GM13976 (cell line): ENCODE results near the gene KRTAP1-1.

Experiments
- DNase-seq: peaks from one replicate; pipeline ENCODE4 v3.0.0; 2012; ENCODE audit warnings: low spot score
- in situ Hi-C: fragments of 300-500 bp; cut with MboI; formaldehyde crosslinking; loops from one replicate; pipeline ENCODE4 v1.12.0; 2022; ENCODE audit warnings: low sequenced_read_pairs, mixed read lengths, inconsistent platforms; ENCODE audit not compliant: unreplicated experiment
- TF ChIP-seq, protein P1 (sequence below): IDR thresholded peaks from 2 replicates; pipeline ENCODE4 v1.5.1; 2012; ENCODE audit warnings: borderline replicate concordance, mild to moderate bottlenecking; ENCODE audit not compliant: insufficient read depth; ENCODE audit errors: extremely low read depth, missing control alignments, control extremely low read depth

Gene KRTAP1-1

DNA sequence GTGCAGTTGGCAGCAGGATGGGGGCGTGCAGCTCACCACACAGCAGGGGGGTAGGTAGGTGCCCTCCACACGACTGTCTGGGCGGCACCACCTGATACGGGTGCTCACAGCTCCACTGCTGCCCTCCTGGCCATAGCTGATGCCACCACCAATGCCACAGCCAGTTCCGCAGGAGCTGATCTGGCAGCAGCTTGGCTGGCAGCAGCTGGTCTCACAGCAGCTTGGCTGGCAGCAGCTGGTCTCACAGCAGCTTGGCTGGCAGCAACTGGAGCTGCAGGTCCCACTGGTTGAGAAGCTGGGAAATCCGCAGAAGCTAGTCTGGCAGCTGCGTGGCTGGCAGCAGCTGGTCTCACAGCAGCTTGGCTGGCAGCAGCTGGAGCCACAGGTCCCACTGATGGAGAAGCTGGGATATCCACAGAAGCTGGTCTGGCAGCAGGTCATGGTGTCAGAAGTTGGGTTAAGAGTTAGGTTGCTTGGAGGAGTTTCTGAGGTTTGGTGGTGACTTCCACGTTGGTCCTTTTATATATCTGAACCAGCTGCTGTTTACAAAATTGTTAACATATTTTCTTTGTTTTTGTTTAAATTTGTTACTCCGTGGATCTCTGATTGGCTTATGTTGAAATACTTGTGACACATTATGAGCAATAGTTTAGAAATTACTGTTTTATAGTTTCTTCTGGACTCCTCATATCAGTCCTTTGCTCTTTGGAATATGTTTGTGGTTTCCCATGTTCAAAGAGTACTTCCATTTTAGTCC is 14.4 kb downstream of the KRTAP1-1 start, which contains the start of gene KRTAP1-5:
Gene KRTAP1-5 (minus strand): TSS at position 494 of the 757 bp plus-strand sequence. CDS start 53 bp downstream, at position 441.
- in situ Hi-C loops: no loop called here
- TF ChIP-seq, protein P1, sequence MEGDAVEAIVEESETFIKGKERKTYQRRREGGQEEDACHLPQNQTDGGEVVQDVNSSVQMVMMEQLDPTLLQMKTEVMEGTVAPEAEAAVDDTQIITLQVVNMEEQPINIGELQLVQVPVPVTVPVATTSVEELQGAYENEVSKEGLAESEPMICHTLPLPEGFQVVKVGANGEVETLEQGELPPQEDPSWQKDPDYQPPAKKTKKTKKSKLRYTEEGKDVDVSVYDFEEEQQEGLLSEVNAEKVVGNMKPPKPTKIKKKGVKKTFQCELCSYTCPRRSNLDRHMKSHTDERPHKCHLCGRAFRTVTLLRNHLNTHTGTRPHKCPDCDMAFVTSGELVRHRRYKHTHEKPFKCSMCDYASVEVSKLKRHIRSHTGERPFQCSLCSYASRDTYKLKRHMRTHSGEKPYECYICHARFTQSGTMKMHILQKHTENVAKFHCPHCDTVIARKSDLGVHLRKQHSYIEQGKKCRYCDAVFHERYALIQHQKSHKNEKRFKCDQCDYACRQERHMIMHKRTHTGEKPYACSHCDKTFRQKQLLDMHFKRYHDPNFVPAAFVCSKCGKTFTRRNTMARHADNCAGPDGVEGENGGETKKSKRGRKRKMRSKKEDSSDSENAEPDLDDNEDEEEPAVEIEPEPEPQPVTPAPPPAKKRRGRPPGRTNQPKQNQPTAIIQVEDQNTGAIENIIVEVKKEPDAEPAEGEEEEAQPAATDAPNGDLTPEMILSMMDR: no peak
- no peak for DNase-seq

DNA sequence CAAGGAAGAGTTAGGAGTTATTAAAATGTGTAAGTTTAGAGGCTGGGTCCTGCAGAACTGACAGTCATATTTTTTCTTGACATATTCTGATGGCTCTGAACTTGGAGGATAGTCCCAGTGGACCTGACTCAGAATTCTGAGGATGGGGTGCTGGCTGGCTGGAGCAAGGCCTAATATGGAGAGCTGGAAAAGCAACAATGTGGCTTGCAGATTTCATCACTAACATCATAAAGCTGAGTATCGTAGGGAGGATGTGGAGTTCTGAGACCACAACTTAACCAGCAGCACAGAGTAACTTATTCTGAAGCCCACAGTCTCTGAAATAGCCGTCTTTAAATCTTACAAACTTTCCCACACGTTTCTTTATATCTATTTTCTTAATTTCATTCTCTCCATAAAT is 16.6 kb downstream of the KRTAP1-1 start:
- TF ChIP-seq, protein P1: no peak
- no peak for DNase-seq
- in situ Hi-C loops: no loop called here

DNA sequence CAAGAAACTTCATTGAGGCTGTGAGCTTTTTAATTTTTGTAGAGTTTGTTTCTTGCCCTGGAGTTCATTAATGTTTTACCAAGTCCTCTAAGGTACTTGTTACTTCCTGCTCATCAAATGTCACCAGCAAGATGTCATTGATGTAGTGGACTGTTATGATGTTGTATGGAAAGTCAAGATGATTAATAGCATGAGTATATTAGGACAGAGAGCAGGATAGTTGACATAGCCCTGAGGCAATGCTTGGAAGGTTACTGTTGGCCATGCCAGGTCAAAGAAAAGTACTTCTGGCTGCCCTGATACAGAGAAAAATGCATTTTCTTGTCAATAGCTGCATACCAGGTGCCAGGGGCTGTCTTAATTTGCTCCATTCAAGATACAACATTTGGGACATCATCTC is 20.9 kb downstream of the KRTAP1-1 start:
- TF ChIP-seq, protein P1: no peak
- in situ Hi-C loops: no loop called here
- no peak for DNase-seq

DNA sequence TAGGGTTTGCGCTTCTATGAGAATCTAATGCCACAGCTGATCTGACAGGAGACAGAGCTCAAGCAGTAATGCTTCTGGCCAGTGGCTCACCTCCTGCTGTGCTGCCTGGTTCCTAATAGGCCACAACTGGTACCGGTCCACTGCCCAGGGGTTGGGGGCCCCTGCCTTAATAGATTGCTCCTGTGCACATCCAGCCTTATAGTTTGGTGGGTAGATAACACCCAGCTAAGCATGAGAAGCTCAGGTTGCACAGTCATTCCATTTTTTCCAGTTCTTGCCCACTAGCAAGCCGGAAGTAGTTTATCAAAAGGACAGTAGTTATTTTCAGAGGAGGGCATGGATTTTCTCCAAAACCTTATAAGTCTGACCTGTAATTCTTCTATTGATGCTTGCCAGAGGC is 21.8 kb downstream of the KRTAP1-1 start:
- TF ChIP-seq, protein P1: no peak
- DNase-seq: no peak
- in situ Hi-C loops: no loop called here

DNA sequence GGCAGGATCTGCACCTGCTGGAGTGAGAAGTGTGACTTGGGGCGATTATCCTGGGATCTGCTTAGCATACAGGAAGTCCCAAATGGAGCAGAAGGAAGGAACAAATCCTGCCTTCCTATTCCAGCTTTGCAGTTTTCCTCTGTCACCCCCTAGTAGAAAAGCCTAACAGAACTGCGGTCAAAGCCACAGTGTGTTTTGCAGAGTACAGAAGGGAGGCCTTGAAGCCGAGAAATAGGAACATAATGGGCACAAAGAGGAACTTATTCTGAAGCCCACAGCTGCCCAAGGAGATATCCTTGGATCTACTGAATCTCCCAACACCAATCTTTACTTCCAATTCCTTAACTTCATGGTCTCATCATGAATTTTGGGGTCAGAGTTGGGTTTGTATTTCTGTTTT is 22.7 kb downstream of the KRTAP1-1 start:
- DNase-seq: no peak
- in situ Hi-C loops: no loop called here
- TF ChIP-seq, protein P1: no peak

DNA sequence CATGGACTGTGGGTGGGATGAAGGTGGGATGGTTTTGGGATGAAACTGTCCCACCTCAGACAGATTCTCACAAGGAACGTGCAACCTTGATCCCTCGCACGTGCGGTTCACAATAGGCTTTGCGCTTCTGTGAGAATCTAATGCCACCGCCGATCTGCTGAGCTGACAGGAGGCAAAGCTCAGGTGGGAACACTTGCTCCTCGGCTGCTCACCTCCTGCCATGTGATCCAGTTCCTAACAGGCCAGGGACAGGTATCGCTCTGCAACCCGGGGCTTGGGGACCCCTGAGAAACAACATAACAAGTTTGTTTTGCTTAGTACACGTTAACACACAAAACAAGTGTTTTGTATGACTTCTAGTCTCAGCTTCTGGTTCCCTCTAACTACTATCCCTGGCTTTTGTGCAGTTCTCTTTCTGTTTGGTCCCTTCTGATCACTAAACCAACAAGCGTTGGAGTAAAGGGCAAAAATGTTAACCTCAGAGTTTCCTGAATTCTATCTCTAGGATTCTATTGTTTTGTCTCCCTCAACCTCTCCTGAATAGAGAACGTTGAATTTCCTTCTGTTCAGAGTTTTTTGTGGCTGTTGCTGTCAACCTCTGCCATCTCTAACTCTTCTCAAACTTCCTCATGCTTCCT is 24.6 kb downstream of the KRTAP1-1 start:
- TF ChIP-seq, protein P1: no peak
- in situ Hi-C loops: no loop called here
- no peak for DNase-seq
